IPS-11a (cell line): ENCODE data around the gene TUT4.

ENCODE experiments used
- H3K4me3 ChIP-seq: one replicate; pipeline ENCODE4 v1.5.1; 2013; ENCODE audit warnings: low read depth, low read length, control low read depth

TUT4 gene

GRCh38 chr1:52416811-52417210 lies 136.1 kb downstream of the TUT4 start:
- no peak overlapping the region for H3K4me3 ChIP-seq

DNA sequence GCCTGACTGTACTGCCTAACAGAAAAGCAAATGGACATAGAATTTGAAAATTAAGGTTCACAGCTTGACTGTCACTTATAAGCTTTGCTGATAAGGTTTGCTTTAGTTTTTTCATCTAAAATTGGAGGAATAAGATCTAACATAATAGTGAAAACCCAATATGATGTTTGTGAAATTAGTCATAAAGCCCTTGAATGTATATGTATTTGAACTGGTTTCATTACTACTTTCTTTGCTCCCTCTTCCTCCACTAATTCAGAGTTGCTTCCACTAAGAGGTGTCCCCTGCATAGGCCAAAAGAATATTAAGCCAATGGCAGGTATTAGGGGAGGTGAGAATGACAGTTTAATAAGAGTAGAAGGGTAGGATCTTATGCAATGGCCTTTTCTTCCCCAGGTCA lies 137.9 kb downstream of the TUT4 start:
- no peak overlapping the region for H3K4me3 ChIP-seq

- no peak overlapping the region for H3K4me3 ChIP-seq
These were observed 139.4 kb downstream of the TUT4 start for GRCh38 chr1:52413410-52413989.

- H3K4me3 ChIP-seq: peak overlapping the region; percentile 72
These were observed 147.9 kb downstream of the TUT4 start for GRCh38 chr1:52404975-52405338.

DNA sequence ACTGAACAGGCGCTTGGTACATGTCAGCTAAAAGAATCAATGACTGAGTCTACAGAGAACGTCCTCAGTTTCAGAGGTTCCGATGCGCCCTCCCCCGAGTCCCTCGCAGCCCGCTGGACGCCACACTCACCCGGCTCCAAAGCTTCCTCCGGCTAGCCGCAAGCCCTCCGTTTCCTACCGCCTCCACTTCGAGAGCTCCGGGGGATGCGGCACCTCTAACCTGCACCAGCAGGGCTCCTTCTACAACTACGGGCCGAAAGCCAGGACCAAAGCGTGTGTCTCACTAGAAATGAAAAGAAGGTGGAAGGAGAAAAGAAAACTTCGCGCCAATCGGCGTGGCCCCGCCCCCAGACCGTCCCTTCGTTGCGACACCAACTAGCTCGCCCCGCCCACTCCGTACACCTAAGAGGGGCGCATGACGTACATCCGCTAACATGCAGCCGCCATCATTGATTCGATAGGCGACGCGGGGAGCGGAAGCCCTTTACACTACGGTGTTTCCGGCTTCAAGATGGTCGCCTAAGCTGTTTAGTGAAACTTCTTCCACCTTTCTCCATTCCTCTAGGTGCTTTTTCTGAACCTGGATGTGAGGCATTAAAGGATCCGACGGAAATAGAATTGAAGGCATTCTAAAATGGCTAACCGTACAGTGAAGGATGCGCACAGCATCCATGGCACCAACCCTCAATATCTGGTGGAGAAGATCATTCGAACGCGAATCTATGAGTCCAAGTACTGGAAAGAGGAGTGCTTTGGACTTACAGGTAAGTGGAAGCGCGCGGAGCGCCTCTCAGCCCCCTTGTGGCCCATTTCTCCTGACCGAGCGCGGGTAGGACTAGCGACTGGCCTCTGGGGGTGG lies 148.5 kb downstream of the TUT4 start, which contains the start of the genes ORC1 and PRPF38A:
Gene ORC1, minus strand, starts transcription at position 308 of the 859 bp plus-strand sequence. CDS start 2,200 bp downstream, outside the sequence.
Gene PRPF38A, plus strand, starts transcription at position 487 of the 859 bp plus-strand sequence. Its CDS starts 148 bp downstream, at position 635.
- peak within 1 kb of the TSS; percentile 72 for H3K4me3 ChIP-seq

DNA sequence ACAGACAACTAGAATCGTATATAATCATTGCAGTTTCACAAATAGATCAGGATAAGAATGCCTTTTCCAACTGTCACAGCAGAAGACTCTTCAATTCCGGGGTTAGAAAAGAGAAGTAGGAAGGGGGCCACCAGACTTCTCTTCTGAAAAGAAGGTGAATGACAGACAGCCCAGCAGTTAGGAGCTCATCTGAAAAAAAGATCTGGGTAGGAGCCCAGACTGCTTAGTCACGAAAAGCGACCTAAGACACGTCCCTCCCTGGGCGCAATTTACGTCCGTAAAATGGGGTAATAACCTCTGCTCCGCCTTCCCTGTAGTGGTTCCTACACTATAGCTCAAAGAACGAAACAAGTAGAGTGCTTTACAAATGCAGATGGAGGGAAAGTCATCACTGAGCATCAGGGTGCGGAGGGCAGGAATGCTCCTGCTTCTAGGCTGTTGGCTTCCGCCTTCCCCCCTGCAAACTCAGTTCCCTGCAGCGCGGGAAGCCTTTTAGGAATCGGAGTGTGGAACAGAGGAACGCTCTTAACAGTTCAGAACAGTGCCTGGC lies 149.3 kb downstream of the TUT4 start:
- H3K4me3 ChIP-seq: peak overlapping the region; percentile 72

DNA sequence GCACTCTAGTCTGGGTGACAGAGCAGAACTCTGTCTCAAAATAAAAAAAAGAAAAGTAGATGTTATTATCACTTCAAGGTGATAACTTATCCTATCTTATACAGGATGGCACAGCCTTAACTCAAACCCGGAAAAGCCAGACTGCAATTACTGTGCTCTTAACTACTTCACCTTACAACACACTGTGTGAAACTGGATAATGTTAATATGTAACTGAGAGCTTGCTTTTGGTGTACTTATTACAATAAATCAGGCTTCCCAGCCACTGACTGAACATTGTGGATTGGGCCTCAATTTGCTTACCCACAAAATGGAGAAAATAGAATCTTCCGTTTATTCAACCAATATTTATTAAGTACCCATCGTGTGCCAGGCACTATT lies 150.0 kb downstream of the TUT4 start:
- peak overlapping the region; percentile 72 for H3K4me3 ChIP-seq

- H3K4me3 ChIP-seq: no peak overlapping the region
These were observed 152.8 kb downstream of the TUT4 start for GRCh38 chr1:52400131-52400530.

- H3K4me3 ChIP-seq: no peak overlapping the region
These were observed 153.3 kb downstream of the TUT4 start for GRCh38 chr1:52399629-52400028.

- no peak overlapping the region for H3K4me3 ChIP-seq
These were observed 159.7 kb downstream of the TUT4 start for GRCh38 chr1:52393174-52393573.

DNA sequence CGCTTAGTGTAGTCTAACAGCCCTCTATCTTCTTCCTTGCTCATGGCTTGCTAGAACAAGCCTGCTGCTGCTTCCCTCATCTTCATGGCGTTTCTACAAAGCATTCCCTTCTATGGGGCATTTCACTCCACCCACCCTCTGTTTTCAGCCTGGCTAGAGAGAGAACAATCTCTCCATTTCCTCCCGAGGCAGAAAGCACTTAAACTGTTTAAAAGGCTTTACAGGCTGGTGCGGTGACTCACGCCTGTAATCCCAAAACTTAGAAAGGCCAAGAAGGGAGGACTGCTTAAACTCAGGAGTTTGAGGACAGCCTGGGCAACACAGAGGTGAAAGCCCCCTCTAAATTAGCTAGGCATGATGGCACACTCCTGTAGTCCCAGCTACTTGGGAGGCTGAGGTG lies 166.4 kb downstream of the TUT4 start:
- no peak overlapping the region for H3K4me3 ChIP-seq

- no peak overlapping the region for H3K4me3 ChIP-seq
These were observed 167.5 kb downstream of the TUT4 start for GRCh38 chr1:52385376-52385775.
